GM12878 (cell line): ENCODE measurements around the gene CAPN7. TPM values are rescaled to one million over a fixed set of nuclear protein-coding genes. Genes with fewer than 3 reads are reported as not detected.

Source experiments
- ATAC-seq: fragments of 200-7000 bp; cut with Tn5 transposase; 3 replicates; pipeline ENCODE4 v1.9.1; 2020; ENCODE audit warnings: mild to moderate bottlenecking, moderate library complexity
- BruUV-seq: library from RNA; stranded (reverse); fragments of 400-500 nt; replicated peaks from 2 replicates; lab custom pipeline; 2021; lab: Mats Ljungman, UMichigan
- CTCF ChIA-PET: fragments of 300-600 bp; sonication (Branson Sonifier 250); formaldehyde crosslinking; extraction: SDS; loops from one replicate; lab custom pipeline; 2021; ENCODE audit warnings: inconsistent platforms; lab: Yijun Ruan, JAX
- POLR2A ChIA-PET: fragments of 350-600 bp; formaldehyde crosslinking; extraction: SDS; loops from one replicate; lab custom pipeline; 2021; ENCODE audit warnings: inconsistent platforms; lab: Charles Lee
- RAD21 ChIA-PET: fragments of 300-600 bp; sonication (Branson Sonifier 250); formaldehyde crosslinking; loops from one replicate; lab custom pipeline; 2023; ENCODE audit warnings: antibody characterized with exemption; ENCODE audit not compliant: unreplicated experiment; lab: Charles Lee
- SMC1A ChIA-PET: fragments of 300-600 bp; sonication (Branson Sonifier 250); formaldehyde crosslinking; loops from one replicate; lab custom pipeline; 2023; ENCODE audit not compliant: unreplicated experiment, uncharacterized antibody; lab: Charles Lee
- DNase-seq: peaks from one replicate; pipeline ENCODE4 v3.0.0-alpha.2; 2011; ENCODE audit warnings: low read depth, low spot score
- FAIRE-seq: peaks from 3 replicates; lab custom pipeline; 2011; peaks lifted over from hg19 to GRCh38; lab: Jason Lieb, UNC
- H2AFZ ChIP-seq: 2 replicates; pipeline ENCODE4 v1.6.0; 2011; ENCODE audit warnings: low read depth, low read length, control low read depth; ENCODE audit not compliant: control insufficient read depth
- H3K27ac ChIP-seq: 2 replicates; pipeline ENCODE4 v1.5.1; 2011; ENCODE audit warnings: control low read depth; ENCODE audit not compliant: control insufficient read depth, insufficient read depth
- H3K27me3 ChIP-seq, 2 experiments: replicated peaks in 1 of 2; 2 replicates each; pipeline versions ENCODE4 v1.6.0 to v1.6.1; 2011; ENCODE audit warnings: low read length in 1 of 2; ENCODE audit not compliant: control insufficient read depth in 2 of 2, insufficient read depth in 2 of 2
- H3K36me3 ChIP-seq, 2 experiments: 2 replicates each; pipeline ENCODE4 v1.5.1; 2011; ENCODE audit warnings: low read length in 1 of 2; ENCODE audit not compliant: control insufficient read depth in 2 of 2, insufficient read depth in 2 of 2
- H3K4me1 ChIP-seq: 2 replicates; pipeline ENCODE4 v1.6.1; 2011; ENCODE audit warnings: mild to moderate bottlenecking, low read length, moderate library complexity, mixed read lengths; ENCODE audit not compliant: control insufficient read depth, insufficient read depth
- H3K4me2 ChIP-seq: 2 replicates; pipeline ENCODE4 v1.6.0; 2011; ENCODE audit warnings: control low read depth; ENCODE audit not compliant: control insufficient read depth, insufficient read depth
- H3K4me3 ChIP-seq: fragments of 200-600 bp; sonication (generic); 2 replicates; pipeline ENCODE4 v1.5.1; 2016
- H3K79me2 ChIP-seq: 2 replicates; pipeline ENCODE4 v1.6.0; 2011; ENCODE audit warnings: low read length; ENCODE audit not compliant: control insufficient read depth, insufficient read depth
- H3K9ac ChIP-seq: 2 replicates; pipeline ENCODE4 v1.8.0; 2011; ENCODE audit warnings: low read length, control low read depth, mixed read lengths; ENCODE audit not compliant: control insufficient read depth, insufficient read depth
- H3K9me3 ChIP-seq: replicated peaks from 3 replicates; pipeline ENCODE4 v1.5.1; 2011; ENCODE audit warnings: mild to moderate bottlenecking, low read length; ENCODE audit not compliant: control insufficient read depth, insufficient read depth
- H4K20me1 ChIP-seq: 2 replicates; pipeline ENCODE4 v1.6.0; 2011; ENCODE audit not compliant: control insufficient read depth, insufficient read depth
- CBFB ChIP-seq: IDR thresholded peaks from 2 replicates; pipeline ENCODE4 v1.6.1; 2016; ENCODE audit warnings: antibody characterized with exemption, low read depth
- EGR1 ChIP-seq, 2 experiments: IDR thresholded peaks; 1 replicate in 1 of 2; 2 replicates in 1 of 2; pipeline ENCODE4 v1.6.1; 2011 to 2012; ENCODE audit warnings: low read depth in 2 of 2, low read length in 2 of 2, borderline replicate concordance in 1 of 2, mild to moderate bottlenecking in 1 of 2, moderate library complexity in 1 of 2
- KDM1A ChIP-seq: fragments of 200-600 bp; sonication (generic); IDR thresholded peaks from 2 replicates; pipeline ENCODE4 v1.6.1; 2016; ENCODE audit warnings: borderline replicate concordance
- NR2C1 ChIP-seq: fragments of 450-650 bp; IDR thresholded peaks from 2 replicates; pipeline ENCODE4 v1.6.1; 2017; ENCODE audit warnings: antibody characterized with exemption, mild to moderate bottlenecking, moderate library complexity
- RB1 ChIP-seq: fragments of 450-650 bp; formaldehyde crosslinking; IDR thresholded peaks from 2 replicates; pipeline ENCODE4 v1.6.1; 2017; ENCODE audit warnings: mild to moderate bottlenecking, borderline replicate concordance
- TAF1 ChIP-seq: IDR thresholded peaks from 2 replicates; pipeline ENCODE4 v1.6.1; 2011; ENCODE audit warnings: mild to moderate bottlenecking, low read depth, low read length, borderline replicate concordance
- TCF12 ChIP-seq: IDR thresholded peaks from 2 replicates; pipeline ENCODE4 v1.6.1; 2011; ENCODE audit warnings: low read depth, mild to moderate bottlenecking, low read length
- WRNIP1 ChIP-seq: IDR thresholded peaks from 2 replicates; pipeline ENCODE4 v1.6.1; 2011; ENCODE audit warnings: low read depth, low read length, improper control_type of control experiment, borderline replicate concordance
- ZNF274 ChIP-seq: IDR thresholded peaks from one replicate; pipeline ENCODE4 v1.8.0; 2011; ENCODE audit not compliant: insufficient read length, insufficient read depth
- WGBS: methylation state at CpG from one replicate; pipeline ENCODE4 v1.1.6; 2016; ENCODE audit warnings: low lambda C conversion rate; ENCODE audit not compliant: insufficient replicate concordance, insufficient coverage; ENCODE audit errors: missing lambda C conversion rate; 5-methylcytosine and 5-hydroxymethylcytosine counted together
- in situ Hi-C: fragments of 300-500 bp; cut with MboI; formaldehyde crosslinking; loops from 9 replicates; pipeline ENCODE4 v1.14.3; 2018; ENCODE audit warnings: mixed read lengths
- intact Hi-C: fragments of 100-400 bp; cut with micrococcal nuclease; formaldehyde crosslinking; loops from one replicate; pipeline ENCODE4 v1.14.2; 2022; ENCODE audit not compliant: unreplicated experiment
- polyA plus RNA-seq, 11 experiments: library from polyadenylated mRNA; depleted of rRNA in 4 of 11; unstranded in 6 of 11; stranded (reverse) in 5 of 11; fragments of >200 nt; fragmentation: Nextera tagmentation in 4 of 11; fragmentation: Illumina TruSeq in 1 of 11; extraction: Ambion mirVana in 4 of 11; extraction: Trizol in 1 of 11; gene quantifications; 1 replicate in 1 of 11; 2 replicates in 10 of 11; pipeline versions ENCODE4 v1.2.1 to v1.2.3, GENCODE V29; 2011 to 2016; ENCODE audit warnings: inconsistent platforms in 2 of 11, missing spikeins in 2 of 11, low read depth in 1 of 11
- total RNA-seq, 4 experiments: library from RNA; depleted of rRNA in 3 of 4; stranded (reverse); fragments of >200 nt in 3 of 4; fragmentation: Illumina TruSeq in 1 of 4; extraction: Trizol in 1 of 4; gene quantifications; 2 replicates each; pipeline versions ENCODE4 v1.2.1 to v1.2.3, GENCODE V29; 2013 to 2021
- TF ChIP-seq, protein P1 (sequence below): fragments of 450-650 bp; IDR thresholded peaks from 2 replicates; pipeline ENCODE4 v1.6.1; 2018; ENCODE audit warnings: borderline replicate concordance, mild to moderate bottlenecking; ENCODE audit not compliant: partially characterized antibody
- TF ChIP-seq, protein P2 (sequence below): IDR thresholded peaks from 2 replicates; pipeline ENCODE4 v1.6.1; 2012; ENCODE audit warnings: low read depth, low read length, improper control_type of control experiment
- TF ChIP-seq, protein P3 (sequence below): fragments of 450-650 bp; IDR thresholded peaks from 2 replicates; pipeline ENCODE4 v1.6.1; 2018; ENCODE audit warnings: mild to moderate bottlenecking, low read depth, moderate library complexity; ENCODE audit not compliant: partially characterized antibody
- TF ChIP-seq, protein P4 (sequence below): fragments of 150-350 bp; IDR thresholded peaks from 2 replicates; pipeline ENCODE4 v1.6.1; 2016; ENCODE audit warnings: low read depth, low read length

CAPN7 gene
- total and polyA plus RNA-seq, 10 of the 15 experiments (the other 5 are each of a cell fraction or from before 2014, with no cell fraction given), result 5.3 to 27.0 (median 18.2) TPM

DNA sequence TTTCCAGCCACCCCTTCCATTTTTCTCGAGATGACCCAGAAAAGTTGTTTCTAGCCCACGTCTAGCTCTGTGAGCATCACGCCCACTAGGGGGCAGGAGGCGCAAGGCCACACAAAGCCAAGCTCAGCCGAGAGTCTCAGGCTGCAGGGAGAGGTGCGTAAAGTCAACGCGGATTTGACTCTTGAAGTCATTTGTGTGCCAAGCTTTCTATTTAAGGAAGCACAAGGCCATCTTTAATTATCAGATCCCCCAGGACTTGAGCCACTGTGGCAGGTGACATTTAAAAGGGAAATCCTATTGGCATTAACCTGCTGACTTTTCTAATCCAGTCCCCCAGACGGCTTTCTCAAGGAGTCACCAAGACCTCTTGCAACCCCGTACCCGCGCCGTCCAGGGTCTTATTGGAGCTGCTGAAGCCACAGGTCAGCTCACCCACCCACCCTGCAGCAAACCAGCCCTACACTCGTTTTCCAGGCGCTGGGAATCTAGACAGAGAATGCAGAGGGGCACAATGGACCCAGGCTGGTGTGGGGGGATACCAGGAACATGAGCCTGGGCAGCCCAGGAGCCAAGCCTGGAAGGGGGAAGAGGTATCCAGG lies 62.1 kb downstream of the CAPN7 start:
- H3K9me3 ChIP-seq, result no peaks in the 10 kb centered on the region
- H3K4me3 ChIP-seq, result no peak overlapping the region
- no peak for FAIRE-seq
- no peak overlapping the region for H3K9ac ChIP-seq
- ATAC-seq, result peak; percentile 80
- H3K79me2 ChIP-seq, result peaks cover 6% of the 10 kb centered on the region
- BruUV-seq, result no TSS peak
- intact Hi-C loops, result loop anchor here (1.0 to 2.0 kb wide), 6 partner anchors 63 to 289 kb away; no protein-coding TSS in a partner anchor
- no peak for DNase-seq
- ChIA-PET RAD21 (interaction anchor here (0.7 to 10.2 kb wide), 48 partner anchors 9 to 542 kb away, joined by 3 to 143 read pairs (median 5); partner anchors contain the start of genes BTD, CAPN7, HACL1 and SH3BP5), SMC1A (interaction anchor here (0.6 to 16.3 kb wide), 48 partner anchors 9 to 507 kb away, joined by 3 to 223 read pairs (median 5); partner anchors contain the start of genes CAPN7 and SH3BP5), CTCF (interaction anchor here (0.7 to 11.8 kb wide), 61 partner anchors 8 to 292 kb away, joined by 3 to 302 read pairs (median 6); partner anchors contain the start of genes CAPN7 and SH3BP5), POLR2A (interaction anchor here (0.8 to 2.4 kb wide), 7 partner anchors 62 to 137 kb away, joined by 3 to 12 read pairs (median 4); partner anchors contain the start of gene SH3BP5)
- H4K20me1 ChIP-seq, result no peaks in the 10 kb centered on the region
- no peak overlapping the region for H2AFZ ChIP-seq
- H3K4me1 ChIP-seq, result peaks cover 39% of the 10 kb centered on the region
- in situ Hi-C loops, result loop anchor here (5.0 to 10.0 kb wide), 2 partner anchors 114 to 287 kb away; no protein-coding TSS in a partner anchor
- WGBS, result 39% methylated on average over 15 of the region's 15 CpGs
- no peaks in the 10 kb centered on the region for H3K27me3 ChIP-seq
- H3K36me3 ChIP-seq, result peaks cover 7 to 40% of the 10 kb centered on the region in 2 experiments; a peak in 3 of 4 replicates
- H3K4me2 ChIP-seq, result no peak overlapping the region
- H3K27ac ChIP-seq, result no peak overlapping the region
- TF ChIP-seq, protein P1, sequence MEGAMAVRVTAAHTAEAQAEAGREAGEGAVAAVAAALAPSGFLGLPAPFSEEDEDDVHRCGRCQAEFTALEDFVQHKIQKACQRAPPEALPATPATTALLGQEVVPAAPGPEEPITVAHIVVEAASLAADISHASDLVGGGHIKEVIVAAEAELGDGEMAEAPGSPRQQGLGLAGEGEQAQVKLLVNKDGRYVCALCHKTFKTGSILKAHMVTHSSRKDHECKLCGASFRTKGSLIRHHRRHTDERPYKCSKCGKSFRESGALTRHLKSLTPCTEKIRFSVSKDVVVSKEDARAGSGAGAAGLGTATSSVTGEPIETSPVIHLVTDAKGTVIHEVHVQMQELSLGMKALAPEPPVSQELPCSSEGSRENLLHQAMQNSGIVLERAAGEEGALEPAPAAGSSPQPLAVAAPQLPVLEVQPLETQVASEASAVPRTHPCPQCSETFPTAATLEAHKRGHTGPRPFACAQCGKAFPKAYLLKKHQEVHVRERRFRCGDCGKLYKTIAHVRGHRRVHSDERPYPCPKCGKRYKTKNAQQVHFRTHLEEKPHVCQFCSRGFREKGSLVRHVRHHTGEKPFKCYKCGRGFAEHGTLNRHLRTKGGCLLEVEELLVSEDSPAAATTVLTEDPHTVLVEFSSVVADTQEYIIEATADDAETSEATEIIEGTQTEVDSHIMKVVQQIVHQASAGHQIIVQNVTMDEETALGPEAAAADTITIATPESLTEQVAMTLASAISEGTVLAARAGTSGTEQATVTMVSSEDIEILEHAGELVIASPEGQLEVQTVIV, result no peak
- TF ChIP-seq NR2C1 (no peak), TCF12 (no peak), ZNF274 (no peak), CBFB (0 out of 2 replicates have a peak, but pooled peaks have one; percentile 17), RB1 (peak; percentile 69; the same call in 1 of the 2 replicates), WRNIP1 (0 out of 2 replicates have a peak, but pooled peaks have one; percentile 52), KDM1A (no peak), EGR1 (IDR thresholded peaks at IDR 0.05; ENCODE audit: borderline replicate concordance in 1 of 2, low read depth in 2 of 2, low read length in 2 of 2) (0 out of 3 replicates have a peak, but pooled peaks of 1 of the 2 experiments have one; percentile 27), TAF1 (no peak)
- TF ChIP-seq, protein P2, sequence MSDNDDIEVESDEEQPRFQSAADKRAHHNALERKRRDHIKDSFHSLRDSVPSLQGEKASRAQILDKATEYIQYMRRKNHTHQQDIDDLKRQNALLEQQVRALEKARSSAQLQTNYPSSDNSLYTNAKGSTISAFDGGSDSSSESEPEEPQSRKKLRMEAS, result no peak
- TF ChIP-seq, protein P3, sequence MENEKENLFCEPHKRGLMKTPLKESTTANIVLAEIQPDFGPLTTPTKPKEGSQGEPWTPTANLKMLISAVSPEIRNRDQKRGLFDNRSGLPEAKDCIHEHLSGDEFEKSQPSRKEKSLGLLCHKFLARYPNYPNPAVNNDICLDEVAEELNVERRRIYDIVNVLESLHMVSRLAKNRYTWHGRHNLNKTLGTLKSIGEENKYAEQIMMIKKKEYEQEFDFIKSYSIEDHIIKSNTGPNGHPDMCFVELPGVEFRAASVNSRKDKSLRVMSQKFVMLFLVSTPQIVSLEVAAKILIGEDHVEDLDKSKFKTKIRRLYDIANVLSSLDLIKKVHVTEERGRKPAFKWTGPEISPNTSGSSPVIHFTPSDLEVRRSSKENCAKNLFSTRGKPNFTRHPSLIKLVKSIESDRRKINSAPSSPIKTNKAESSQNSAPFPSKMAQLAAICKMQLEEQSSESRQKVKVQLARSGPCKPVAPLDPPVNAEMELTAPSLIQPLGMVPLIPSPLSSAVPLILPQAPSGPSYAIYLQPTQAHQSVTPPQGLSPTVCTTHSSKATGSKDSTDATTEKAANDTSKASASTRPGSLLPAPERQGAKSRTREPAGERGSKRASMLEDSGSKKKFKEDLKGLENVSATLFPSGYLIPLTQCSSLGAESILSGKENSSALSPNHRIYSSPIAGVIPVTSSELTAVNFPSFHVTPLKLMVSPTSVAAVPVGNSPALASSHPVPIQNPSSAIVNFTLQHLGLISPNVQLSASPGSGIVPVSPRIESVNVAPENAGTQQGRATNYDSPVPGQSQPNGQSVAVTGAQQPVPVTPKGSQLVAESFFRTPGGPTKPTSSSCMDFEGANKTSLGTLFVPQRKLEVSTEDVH, result no peak
- TF ChIP-seq, protein P4, sequence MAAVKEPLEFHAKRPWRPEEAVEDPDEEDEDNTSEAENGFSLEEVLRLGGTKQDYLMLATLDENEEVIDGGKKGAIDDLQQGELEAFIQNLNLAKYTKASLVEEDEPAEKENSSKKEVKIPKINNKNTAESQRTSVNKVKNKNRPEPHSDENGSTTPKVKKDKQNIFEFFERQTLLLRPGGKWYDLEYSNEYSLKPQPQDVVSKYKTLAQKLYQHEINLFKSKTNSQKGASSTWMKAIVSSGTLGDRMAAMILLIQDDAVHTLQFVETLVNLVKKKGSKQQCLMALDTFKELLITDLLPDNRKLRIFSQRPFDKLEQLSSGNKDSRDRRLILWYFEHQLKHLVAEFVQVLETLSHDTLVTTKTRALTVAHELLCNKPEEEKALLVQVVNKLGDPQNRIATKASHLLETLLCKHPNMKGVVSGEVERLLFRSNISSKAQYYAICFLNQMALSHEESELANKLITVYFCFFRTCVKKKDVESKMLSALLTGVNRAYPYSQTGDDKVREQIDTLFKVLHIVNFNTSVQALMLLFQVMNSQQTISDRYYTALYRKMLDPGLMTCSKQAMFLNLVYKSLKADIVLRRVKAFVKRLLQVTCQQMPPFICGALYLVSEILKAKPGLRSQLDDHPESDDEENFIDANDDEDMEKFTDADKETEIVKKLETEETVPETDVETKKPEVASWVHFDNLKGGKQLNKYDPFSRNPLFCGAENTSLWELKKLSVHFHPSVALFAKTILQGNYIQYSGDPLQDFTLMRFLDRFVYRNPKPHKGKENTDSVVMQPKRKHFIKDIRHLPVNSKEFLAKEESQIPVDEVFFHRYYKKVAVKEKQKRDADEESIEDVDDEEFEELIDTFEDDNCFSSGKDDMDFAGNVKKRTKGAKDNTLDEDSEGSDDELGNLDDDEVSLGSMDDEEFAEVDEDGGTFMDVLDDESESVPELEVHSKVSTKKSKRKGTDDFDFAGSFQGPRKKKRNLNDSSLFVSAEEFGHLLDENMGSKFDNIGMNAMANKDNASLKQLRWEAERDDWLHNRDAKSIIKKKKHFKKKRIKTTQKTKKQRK, result no peak
